ENCODE results near the gene ITSN1. TPM values are rescaled to one million over a fixed set of nuclear protein-coding genes. Genes with fewer than 3 reads are reported as not detected.

Gene ITSN1
- total and polyA plus RNA-seq, 4 donors = 20.3 to 112 (median 40.2) TPM

GRCh38 chr21:33940881-33941245 is 298.6 kb downstream of the ITSN1 start:
- no peak overlapping the region for H3K9ac ChIP-seq (ENCODE audit: low read depth in 1 of 2, low read length in 2 of 2)

DNA sequence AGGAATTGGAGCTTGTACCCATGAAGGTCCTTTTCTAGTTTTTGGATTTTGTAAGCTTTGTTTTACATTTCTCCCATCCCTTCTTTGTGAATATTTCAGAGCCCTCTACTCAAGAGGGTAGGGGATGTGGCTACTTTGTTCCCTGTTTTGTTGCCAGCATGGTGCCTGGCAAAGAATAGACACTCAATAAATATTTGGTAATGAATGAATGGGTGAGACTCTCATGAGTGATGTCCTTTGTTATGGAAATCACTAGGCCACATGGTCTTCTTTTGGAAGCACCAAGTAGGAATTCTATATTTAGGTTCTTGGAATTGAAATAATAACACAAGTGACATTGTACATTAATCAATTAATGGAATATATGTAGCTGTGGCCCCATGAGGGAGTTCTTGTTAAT is 300.1 kb downstream of the ITSN1 start:
- DNase-seq (ENCODE audit: low spot score) = no peak
- H3K27ac ChIP-seq (ENCODE audit: low read depth in 1 of 2, low read length in 2 of 2) = no peak overlapping the region

More at GRCh38 chr21:33940881-33941245, 298.6 kb downstream of the ITSN1 start:
- Histone ChIP-seq H3K4me1 (ENCODE audit: control insufficient read depth in 4 of 4, insufficient read depth in 4 of 4, low read length in 3 of 4) (no peaks in the 10 kb centered on the region), H3K9me3 (ENCODE audit: control insufficient read depth in 4 of 4, low read length in 3 of 4) (no peaks in the 10 kb centered on the region), H3K27me3 (ENCODE audit: control insufficient read depth in 4 of 4, insufficient read depth in 4 of 4, low read length in 3 of 4) (no peaks in the 10 kb centered on the region), H3K4me3 (ENCODE audit: low read depth in 1 of 3, low read length in 3 of 3) (no peak overlapping the region), H3K27ac (ENCODE audit: low read depth in 1 of 2, low read length in 2 of 2) (no peak overlapping the region), H3K36me3 (ENCODE audit: control insufficient read depth in 4 of 4, insufficient read depth in 3 of 4, low read depth in 1 of 4, low read length in 3 of 4) (no peaks in the 10 kb centered on the region)
- no peak for DNase-seq (ENCODE audit: low spot score)
- TF ChIP-seq, protein P1, sequence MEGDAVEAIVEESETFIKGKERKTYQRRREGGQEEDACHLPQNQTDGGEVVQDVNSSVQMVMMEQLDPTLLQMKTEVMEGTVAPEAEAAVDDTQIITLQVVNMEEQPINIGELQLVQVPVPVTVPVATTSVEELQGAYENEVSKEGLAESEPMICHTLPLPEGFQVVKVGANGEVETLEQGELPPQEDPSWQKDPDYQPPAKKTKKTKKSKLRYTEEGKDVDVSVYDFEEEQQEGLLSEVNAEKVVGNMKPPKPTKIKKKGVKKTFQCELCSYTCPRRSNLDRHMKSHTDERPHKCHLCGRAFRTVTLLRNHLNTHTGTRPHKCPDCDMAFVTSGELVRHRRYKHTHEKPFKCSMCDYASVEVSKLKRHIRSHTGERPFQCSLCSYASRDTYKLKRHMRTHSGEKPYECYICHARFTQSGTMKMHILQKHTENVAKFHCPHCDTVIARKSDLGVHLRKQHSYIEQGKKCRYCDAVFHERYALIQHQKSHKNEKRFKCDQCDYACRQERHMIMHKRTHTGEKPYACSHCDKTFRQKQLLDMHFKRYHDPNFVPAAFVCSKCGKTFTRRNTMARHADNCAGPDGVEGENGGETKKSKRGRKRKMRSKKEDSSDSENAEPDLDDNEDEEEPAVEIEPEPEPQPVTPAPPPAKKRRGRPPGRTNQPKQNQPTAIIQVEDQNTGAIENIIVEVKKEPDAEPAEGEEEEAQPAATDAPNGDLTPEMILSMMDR (IDR thresholded peaks at IDR 0.05; ENCODE audit: low read depth, low read length, missing input control) = no peak
- TF ChIP-seq NR2F2 (IDR thresholded peaks at IDR 0.05) (no peak), GABPA (IDR thresholded peaks at IDR 0.05 in 1 of 2, conservative IDR thresholded peaks at IDR 0.05 in 1 of 2) (no peak), YY1 (IDR thresholded peaks at IDR 0.05) (no peak), JUND (IDR thresholded peaks at IDR 0.05) (no peak), ZBTB33 (IDR thresholded peaks at IDR 0.05) (no peak), SP1 (IDR thresholded peaks at IDR 0.05) (no peak), HNF4G (IDR thresholded peaks at IDR 0.05) (no peak)
- WGBS = 90% methylated on average over 5 of the region's 5 CpGs

More for the DNA sequence above, 300.1 kb downstream of the ITSN1 start:
- no peaks in the 10 kb centered on the region for H3K4me1 ChIP-seq (ENCODE audit: control insufficient read depth in 4 of 4, insufficient read depth in 4 of 4, low read length in 3 of 4)
- no peak overlapping the region for H3K4me3 ChIP-seq (ENCODE audit: low read depth in 1 of 3, low read length in 3 of 3)
- H3K36me3 ChIP-seq (ENCODE audit: control insufficient read depth in 4 of 4, insufficient read depth in 3 of 4, low read depth in 1 of 4, low read length in 3 of 4) = no peaks in the 10 kb centered on the region
- no peaks in the 10 kb centered on the region for H3K9me3 ChIP-seq (ENCODE audit: control insufficient read depth in 4 of 4, low read length in 3 of 4)
- no peak overlapping the region for H3K9ac ChIP-seq (ENCODE audit: low read depth in 1 of 2, low read length in 2 of 2)
- TF ChIP-seq FOXA2 (IDR thresholded peaks at IDR 0.05) (no peak), HNF4A (conservative IDR thresholded peaks at IDR 0.05) (no peak), GABPA (IDR thresholded peaks at IDR 0.05 in 1 of 2, conservative IDR thresholded peaks at IDR 0.05 in 1 of 2) (no peak), NR2F2 (IDR thresholded peaks at IDR 0.05) (no peak), EGR1 (IDR thresholded peaks at IDR 0.05; ENCODE audit: low read depth in 2 of 2) (no peak), YY1 (IDR thresholded peaks at IDR 0.05) (no peak), RXRA (IDR thresholded peaks at IDR 0.05) (no peak), SP1 (IDR thresholded peaks at IDR 0.05) (no peak)
- TF ChIP-seq, protein P2, sequence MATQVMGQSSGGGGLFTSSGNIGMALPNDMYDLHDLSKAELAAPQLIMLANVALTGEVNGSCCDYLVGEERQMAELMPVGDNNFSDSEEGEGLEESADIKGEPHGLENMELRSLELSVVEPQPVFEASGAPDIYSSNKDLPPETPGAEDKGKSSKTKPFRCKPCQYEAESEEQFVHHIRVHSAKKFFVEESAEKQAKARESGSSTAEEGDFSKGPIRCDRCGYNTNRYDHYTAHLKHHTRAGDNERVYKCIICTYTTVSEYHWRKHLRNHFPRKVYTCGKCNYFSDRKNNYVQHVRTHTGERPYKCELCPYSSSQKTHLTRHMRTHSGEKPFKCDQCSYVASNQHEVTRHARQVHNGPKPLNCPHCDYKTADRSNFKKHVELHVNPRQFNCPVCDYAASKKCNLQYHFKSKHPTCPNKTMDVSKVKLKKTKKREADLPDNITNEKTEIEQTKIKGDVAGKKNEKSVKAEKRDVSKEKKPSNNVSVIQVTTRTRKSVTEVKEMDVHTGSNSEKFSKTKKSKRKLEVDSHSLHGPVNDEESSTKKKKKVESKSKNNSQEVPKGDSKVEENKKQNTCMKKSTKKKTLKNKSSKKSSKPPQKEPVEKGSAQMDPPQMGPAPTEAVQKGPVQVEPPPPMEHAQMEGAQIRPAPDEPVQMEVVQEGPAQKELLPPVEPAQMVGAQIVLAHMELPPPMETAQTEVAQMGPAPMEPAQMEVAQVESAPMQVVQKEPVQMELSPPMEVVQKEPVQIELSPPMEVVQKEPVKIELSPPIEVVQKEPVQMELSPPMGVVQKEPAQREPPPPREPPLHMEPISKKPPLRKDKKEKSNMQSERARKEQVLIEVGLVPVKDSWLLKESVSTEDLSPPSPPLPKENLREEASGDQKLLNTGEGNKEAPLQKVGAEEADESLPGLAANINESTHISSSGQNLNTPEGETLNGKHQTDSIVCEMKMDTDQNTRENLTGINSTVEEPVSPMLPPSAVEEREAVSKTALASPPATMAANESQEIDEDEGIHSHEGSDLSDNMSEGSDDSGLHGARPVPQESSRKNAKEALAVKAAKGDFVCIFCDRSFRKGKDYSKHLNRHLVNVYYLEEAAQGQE (IDR thresholded peaks at IDR 0.05) = no peak
- TF ChIP-seq, protein P3, sequence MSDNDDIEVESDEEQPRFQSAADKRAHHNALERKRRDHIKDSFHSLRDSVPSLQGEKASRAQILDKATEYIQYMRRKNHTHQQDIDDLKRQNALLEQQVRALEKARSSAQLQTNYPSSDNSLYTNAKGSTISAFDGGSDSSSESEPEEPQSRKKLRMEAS (IDR thresholded peaks at IDR 0.05) = no peak
- no peaks in the 10 kb centered on the region for H3K27me3 ChIP-seq (ENCODE audit: control insufficient read depth in 4 of 4, insufficient read depth in 4 of 4, low read length in 3 of 4)

Data from liver (tissue), 9 donors.